Superior temporal gyrus (tissue), 1 donor: Measurements from ENCODE around the gene CEL.
"Not testable (repeated sequence)": the region's sequence is repeated elsewhere in the genome, so short reads cannot be mapped to it uniquely, and the experiment has no call there.

ENCODE experiments used
- DNase-seq: peaks from one replicate; pipeline ENCODE4 v3.0.0-alpha.2; 2016; ENCODE audit errors: extremely low spot score

Gene CEL

DNA sequence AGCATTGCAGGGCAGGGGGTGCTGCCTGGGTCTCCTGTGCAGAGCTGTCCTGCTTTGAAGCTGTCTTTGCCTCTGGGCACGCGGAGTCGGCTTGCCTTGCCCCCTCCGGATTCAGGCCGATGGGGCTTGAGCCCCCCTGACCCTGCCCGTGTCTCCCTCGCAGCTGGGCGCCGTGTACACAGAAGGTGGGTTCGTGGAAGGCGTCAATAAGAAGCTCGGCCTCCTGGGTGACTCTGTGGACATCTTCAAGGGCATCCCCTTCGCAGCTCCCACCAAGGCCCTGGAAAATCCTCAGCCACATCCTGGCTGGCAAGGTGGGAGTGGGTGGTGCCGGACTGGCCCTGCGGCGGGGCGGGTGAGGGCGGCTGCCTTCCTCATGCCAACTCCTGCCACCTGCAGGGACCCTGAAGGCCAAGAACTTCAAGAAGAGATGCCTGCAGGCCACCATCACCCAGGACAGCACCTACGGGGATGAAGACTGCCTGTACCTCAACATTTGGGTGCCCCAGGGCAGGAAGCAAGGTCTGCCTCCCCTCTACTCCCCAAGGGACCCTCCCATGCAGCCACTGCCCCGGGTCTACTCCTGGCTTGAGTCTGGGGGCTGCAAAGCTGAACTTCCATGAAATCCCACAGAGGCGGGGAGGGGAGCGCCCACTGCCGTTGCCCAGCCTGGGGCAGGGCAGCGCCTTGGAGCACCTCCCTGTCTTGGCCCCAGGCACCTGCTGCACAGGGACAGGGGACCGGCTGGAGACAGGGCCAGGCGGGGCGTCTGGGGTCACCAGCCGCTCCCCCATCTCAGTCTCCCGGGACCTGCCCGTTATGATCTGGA, 2.7 kb downstream of the CEL start:
- DNase-seq, result no peak

DNA sequence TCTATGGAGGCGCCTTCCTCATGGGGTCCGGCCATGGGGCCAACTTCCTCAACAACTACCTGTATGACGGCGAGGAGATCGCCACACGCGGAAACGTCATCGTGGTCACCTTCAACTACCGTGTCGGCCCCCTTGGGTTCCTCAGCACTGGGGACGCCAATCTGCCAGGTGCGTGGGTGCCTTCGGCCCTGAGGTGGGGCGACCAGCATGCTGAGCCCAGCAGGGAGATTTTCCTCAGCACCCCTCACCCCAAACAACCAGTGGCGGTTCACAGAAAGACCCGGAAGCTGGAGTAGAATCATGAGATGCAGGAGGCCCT, 3.2 kb downstream of the CEL start:
- DNase-seq, result no peak

DNA sequence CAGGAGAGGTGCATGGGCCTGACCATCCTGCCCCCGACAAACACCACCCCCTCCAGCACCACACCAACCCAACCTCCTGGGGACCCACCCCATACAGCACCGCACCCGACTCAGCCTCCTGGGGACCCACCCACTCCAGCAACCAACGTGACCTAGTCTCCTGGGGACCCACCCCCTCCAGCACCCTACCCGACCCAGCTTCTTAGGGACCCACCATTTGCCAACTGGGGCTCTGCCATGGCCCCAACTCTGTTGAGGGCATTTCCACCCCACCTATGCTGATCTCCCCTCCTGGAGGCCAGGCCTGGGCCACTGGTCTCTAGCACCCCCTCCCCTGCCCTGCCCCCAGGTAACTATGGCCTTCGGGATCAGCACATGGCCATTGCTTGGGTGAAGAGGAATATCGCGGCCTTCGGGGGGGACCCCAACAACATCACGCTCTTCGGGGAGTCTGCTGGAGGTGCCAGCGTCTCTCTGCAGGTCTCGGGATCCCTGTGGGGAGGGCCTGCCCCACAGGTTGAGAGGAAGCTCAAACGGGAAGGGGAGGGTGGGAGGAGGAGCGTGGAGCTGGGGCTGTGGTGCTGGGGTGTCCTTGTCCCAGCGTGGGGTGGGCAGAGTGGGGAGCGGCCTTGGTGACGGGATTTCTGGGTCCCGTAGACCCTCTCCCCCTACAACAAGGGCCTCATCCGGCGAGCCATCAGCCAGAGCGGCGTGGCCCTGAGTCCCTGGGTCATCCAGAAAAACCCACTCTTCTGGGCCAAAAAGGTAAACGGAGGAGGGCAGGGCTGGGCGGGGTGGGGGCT, 4.6 kb downstream of the CEL start:
- DNase-seq, result no peak

DNA sequence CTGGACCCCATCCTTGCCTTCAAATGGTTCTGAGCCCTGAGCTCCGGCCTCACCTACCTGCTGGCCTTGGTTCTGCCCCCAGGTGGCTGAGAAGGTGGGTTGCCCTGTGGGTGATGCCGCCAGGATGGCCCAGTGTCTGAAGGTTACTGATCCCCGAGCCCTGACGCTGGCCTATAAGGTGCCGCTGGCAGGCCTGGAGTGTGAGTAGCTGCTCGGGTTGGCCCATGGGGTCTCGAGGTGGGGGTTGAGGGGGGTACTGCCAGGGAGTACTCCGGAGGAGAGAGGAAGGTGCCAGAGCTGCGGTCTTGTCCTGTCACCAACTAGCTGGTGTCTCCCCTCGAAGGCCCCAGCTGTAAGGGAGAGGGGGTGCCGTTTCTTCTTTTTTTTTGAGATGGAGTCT, 5.2 kb downstream of the CEL start:
- DNase-seq, result no peak

DNA sequence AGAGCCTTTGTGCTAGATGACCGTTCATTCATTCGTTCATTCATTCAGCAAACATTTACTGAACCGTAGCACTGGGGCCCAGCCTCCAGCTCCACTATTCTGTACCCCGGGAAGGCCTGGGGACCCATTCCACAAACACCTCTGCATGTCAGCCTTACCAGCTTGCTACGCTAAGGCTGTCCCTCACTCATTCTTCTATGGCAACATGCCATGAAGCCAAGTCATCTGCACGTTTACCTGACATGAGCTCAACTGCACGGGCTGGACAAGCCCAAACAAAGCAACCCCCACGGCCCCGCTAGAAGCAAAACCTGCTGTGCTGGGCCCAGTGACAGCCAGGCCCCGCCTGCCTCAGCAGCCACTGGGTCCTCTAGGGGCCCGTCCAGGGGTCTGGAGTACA, 6.0 kb downstream of the CEL start:
- DNase-seq, result no peak

DNA sequence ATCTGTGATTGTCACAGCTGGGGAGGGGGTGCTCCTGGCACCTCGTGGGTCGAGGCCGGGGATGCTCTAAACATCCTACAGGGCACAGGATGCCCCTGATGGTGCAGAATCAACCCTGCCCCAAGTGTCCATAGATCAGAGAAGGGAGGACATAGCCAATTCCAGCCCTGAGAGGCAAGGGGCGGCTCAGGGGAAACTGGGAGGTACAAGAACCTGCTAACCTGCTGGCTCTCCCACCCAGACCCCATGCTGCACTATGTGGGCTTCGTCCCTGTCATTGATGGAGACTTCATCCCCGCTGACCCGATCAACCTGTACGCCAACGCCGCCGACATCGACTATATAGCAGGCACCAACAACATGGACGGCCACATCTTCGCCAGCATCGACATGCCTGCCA, 6.7 kb downstream of the CEL start:
- DNase-seq, result not testable (repeated sequence)

DNA sequence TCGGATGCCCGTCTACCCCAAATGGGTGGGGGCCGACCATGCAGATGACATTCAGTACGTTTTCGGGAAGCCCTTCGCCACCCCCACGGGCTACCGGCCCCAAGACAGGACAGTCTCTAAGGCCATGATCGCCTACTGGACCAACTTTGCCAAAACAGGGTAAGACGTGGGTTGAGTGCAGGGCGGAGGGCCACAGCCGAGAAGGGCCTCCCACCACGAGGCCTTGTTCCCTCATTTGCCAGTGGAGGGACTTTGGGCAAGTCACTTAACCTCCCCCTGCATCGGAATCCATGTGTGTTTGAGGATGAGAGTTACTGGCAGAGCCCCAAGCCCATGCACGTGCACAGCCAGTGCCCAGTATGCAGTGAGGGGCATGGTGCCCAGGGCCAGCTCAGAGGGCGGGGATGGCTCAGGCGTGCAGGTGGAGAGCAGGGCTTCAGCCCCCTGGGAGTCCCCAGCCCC, 8.8 kb downstream of the CEL start:
- DNase-seq, result not testable (repeated sequence)

DNA sequence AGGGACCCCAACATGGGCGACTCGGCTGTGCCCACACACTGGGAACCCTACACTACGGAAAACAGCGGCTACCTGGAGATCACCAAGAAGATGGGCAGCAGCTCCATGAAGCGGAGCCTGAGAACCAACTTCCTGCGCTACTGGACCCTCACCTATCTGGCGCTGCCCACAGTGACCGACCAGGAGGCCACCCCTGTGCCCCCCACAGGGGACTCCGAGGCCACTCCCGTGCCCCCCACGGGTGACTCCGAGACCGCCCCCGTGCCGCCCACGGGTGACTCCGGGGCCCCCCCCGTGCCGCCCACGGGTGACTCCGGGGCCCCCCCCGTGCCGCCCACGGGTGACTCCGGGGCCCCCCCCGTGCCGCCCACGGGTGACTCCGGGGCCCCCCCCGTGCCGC, 9.2 kb downstream of the CEL start:
- not testable (repeated sequence) for DNase-seq

DNA sequence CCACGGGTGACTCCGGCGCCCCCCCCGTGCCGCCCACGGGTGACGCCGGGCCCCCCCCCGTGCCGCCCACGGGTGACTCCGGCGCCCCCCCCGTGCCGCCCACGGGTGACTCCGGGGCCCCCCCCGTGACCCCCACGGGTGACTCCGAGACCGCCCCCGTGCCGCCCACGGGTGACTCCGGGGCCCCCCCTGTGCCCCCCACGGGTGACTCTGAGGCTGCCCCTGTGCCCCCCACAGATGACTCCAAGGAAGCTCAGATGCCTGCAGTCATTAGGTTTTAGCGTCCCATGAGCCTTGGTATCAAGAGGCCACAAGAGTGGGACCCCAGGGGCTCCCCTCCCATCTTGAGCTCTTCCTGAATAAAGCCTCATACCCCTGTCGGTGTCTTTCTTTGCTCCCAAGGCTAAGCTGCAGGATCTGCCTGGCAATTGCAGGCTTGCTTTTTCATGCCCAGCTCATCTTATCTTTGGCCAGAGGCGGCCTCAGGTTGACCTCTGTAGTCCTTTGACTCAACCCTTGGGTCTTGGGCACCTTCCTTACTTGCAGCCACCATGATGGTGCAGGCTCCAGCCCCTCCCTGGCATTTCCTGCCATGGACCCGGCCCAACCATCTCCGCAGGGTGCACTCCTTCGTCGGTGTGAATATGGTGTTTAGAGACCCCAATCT, 9.8 kb downstream of the CEL start:
- no peak for DNase-seq

DNA sequence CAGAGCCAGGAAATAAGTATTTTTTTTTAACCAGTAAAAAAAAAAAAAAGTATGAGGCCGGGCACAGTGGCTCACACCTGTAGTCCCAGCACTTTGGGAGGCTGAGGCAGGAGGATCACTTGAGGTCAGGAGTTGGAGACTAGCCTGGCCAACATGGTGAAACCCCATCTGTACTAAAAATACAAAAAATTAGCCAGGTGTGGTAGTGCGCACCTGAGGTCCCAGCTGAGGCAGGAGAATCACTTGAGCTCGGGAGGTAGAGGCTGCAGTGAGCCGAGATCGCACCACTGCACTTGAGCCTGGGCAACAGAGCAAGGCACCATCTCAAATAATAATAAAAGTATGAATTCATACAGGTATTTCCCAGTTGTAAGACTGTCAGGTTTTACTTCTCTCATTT, 10.4 kb downstream of the CEL start:
- not testable (repeated sequence) for DNase-seq

DNA sequence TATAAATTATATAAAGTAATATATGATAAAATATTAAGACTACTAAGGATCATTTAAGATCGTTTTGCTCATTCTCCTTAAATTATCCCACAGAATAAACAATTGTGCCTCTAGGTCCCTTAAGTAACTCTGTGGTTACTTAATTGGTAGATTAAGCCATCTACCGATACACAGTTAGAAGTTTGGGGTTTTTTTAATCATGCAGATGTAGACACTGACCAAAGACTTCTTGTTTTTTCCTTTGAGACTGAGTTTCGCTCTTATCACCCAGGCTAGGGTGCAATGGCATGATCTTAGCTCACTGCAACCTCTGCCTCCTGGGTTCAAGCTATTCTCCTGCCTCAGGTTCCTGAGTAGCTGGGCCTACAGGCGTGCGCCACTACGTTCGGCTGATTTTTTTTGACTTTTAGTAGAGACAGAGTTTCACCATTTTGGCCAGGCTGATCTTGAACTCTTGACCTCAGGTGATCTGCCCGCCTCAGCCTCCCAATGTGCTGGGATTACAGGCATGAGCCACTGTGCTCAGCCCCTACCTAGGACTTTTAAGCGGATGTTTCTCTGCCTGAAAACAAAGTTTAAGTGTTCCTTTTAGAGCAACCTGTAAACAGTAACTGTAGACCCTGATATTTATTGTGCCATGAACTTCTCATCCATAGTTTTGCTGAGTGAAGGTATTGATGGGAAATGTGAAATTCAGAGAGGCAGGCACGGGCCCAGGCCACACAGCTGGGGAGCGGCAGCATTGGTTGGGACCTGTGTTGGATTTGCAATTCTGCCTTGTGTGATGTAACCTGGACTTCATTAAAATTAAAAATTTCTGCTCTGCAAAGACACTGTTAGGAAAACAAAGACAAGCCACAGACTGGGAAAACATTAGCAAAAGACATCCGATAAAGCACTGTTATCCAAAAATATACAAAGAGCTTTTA, 11.6 kb downstream of the CEL start:
- DNase-seq, result no peak

DNA sequence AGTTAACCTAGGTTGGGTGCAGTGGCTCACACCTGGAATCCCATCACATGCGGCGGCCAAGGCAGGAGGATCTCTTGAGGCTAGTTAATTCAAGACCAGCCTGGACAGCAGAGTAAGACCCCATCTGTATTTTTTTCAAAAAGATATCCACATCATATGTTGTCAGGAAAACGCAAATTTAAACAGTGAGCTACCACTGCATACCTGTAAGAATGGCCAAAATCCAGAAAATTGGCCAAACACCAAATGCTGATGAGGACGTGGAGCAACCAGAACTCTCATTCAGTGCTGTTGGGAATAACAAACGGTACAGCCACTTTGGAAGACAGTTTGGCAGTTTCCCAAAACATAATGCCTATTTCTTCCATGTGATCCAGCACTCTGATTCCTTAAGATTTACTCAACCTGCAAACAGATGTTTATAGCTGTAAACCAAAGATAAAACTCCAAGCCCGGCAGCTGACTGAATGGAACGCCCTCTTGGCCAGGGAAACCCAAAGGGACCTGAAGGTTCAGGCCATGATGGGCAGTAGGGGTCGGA, 12.4 kb downstream of the CEL start:
- no peak for DNase-seq

DNA sequence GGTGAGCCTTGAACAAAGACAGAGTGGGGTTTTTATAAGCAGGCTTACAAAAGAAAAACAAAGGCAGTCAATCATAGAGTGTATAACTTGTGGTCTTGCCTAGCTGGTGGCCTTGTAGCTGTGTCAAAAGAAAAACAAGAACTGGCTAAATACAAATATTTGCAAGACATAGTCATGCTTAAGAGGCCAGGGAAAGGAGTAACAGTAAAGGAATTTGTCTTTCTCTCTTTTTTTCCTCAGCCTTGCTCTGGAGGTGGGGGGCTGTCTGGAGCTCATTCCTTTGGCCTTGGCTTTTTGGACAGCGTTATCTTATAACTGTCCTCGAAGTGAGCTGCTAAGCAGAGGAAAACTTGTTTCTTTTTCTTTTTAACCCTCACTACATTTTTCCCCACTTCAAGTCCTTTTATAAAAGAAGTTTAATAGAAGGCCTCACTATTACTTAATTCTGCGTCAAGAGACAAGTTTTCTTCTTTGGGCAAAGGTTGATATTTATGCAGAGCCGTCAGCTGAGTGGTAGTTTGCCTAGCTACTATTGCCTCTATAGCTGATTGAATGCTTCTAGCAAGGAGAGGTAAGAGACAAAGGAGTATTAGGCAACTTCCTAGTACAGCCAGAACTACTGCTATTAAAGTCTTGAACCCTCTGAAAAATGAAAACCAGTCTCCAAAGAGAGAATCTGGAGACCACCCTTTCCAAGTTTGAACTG, 14.3 kb downstream of the CEL start:
- no peak for DNase-seq

DNA sequence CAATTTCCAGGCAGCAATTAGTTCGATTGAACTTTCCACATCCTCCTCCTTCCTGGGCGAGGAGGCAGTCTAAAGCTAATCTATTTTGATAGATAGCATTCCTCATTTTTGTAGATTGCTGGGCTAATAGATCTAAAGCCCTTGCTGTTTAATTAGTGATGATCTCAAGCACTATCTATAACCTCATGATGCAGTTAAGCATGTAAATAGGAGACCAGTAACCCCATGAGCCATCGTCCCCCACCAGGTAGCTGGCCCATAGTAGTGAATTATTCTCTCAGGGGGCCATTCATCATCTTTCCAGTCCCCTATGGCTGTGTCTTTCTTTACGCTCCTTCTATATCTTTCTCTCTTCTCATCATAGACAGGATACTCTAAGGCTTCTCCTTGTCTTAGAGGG, 14.9 kb downstream of the CEL start:
- DNase-seq, result no peak

DNA sequence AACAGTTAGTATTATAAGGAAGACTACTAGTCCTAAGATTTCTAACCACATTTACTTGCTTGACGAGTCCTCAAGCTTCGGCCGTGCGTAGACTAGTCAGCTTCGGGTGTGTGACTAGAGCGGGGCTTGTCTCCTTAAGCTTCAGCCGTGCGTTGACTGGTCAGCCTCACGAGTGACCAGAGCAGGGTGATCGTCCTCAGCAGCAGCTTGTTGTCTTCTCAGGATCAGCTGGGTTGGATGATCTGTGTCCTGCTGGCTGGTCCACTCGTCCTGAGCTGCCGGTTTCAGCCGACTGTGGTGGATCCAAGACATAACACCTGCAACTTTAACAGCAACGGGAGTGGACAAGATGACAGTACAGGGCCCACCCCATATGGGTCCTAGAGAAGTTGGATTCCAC, 16.7 kb downstream of the CEL start:
- no peak for DNase-seq

DNA sequence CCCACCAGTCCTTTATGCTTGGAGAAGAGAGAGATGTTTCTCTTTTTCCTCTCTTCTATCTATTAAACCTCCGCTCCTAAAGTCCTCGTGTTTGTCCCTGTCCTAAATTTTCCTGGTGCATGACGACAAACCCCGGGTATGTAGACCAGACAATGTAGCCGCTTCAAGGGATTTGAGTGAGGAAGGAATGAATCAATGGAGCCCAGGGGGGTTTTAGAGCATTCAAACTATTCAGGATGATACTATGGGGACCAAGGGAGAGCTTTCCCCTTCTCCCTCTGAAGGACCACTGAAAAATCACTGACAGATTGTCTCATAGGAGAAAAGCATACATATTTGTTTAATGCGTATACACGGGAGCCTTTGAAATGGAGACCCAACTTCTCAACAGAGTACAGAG, 18.4 kb downstream of the CEL start:
- no peak for DNase-seq

DNA sequence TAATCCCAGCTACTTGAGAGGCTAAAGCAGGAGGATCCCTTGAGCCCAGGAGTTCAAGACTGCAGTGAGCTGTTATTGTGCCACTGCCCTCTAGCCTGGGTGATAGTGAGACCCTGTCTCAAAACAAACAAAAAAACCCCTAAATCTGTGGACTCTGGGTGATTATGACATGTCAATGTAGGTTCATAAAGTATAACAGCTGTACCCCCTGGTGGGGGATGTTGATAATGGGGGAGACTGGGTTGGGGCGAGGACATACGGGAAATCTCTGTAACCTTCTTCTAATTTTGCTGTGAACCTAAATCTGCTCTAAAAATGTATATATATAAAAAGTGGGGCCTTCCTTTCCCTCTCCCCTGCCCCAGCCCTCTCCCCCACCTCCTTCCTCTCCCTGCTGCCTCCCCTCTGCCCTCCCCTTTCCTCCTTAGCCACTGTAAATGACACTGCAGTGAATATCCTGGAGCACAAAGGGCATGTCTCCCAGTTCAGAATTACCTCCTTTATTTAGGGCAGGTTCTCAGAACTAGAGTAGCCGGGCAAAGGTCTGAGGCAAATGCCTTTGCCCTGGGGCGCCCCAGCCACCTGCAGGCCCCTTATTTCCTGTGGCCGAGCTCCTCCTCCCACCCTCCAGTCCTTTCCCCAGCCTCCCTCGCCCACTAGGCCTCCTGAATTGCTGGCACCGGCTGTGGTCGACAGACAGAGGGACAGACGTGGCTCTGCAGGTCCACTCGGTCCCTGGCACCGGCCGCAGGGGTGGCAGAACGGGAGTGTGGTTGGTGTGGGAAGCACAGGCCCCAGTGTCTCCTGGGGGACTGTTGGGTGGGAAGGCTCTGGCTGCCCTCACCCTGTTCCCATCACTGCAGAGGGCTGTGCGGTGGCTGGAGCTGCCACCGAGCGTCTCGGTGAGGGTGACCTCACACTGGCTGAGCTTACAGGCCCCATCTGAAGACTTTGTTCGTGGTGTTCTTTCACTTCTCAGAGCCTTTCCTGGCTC, 19.3 kb downstream of the CEL start:
- not testable (repeated sequence) for DNase-seq

DNA sequence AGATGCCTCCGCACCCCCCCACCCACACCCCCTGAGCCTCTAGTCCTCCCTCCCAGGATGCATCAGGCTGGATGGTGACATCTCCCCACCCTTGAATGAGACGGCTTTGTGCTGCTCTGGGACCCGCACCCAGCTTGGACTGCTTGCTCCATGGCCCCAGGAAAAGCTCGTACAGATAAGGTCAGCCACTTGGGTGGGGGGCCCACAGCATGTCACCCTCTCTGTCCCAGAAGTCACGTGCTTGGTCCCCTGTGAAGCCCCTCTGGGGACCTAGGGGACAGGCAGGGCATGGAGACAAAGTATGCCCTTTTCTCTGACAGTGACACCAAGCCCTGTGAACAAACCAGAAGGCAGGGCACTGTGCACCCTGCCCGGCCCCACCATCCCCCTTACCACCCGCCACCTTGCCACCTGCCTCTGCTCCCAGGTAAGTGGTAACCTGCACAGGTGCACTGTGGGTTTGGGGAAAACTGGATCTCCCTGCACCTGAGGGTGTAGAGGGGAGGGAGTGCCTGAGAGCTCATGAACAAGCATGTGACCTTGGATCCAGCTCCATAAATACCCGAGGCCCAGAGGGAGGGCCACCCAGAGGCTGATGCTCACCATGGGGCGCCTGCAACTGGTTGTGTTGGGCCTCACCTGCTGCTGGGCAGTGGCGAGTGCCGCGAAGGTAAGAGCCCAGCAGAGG, 20.3 kb downstream of the CEL start:
- not testable (repeated sequence) for DNase-seq

DNA sequence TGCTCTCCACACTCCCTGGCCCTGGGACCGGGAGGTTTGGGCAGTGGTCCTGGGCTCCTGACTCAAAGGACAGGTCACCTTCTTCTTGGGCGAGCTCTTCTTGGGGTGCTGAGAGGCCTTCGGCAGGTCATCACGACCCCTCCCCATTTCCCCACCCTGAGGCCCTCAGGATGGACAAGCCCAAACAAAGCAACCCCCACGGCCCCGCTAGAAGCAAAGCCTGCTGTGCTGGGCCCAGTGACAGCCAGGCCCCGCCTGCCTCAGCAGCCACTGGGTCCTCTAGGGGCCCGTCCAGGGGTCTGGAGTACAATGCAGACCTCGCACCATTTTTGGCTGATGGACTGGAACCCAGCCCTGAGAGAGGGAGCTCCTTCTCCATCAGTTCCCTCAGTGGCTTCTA, 21.9 kb downstream of the CEL start:
- not testable (repeated sequence) for DNase-seq
